ENCODE measurements around the gene AUTS2.

DNA sequence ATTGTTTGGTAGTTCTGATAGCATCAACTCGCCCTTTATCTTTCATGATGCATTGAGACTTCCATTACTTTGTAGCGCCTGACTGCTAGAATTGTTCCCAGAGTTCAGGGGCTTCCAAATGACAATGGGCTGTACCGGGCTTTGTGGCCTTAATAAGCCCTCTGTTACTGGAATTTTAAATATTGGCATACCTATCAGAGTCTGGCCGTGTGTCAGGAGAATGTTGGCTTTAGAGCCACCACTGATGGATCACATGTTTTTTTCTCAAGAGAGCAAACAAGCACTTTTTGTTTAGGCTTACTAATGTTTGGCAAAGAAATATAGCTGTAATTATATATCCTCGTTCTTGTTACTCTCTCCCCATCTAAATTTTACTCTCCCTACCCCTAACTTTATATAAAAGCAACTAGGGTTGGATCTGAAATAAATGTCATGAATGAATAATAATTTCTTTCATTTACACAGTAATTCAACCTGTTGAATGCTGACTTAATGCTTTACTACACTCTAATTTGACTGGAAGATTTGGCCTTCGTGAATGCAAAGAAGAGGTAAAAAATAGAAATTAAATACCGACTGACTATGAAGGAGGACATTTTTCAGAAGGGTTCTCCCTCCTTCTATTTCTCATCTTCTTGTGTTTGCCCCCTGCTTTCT lies 396.7 kb downstream of the AUTS2 start:
- no peak for TF ChIP-seq POLR2AphosphoS5 (IDR thresholded peaks at IDR 0.05)
- TF ChIP-seq, protein P1, sequence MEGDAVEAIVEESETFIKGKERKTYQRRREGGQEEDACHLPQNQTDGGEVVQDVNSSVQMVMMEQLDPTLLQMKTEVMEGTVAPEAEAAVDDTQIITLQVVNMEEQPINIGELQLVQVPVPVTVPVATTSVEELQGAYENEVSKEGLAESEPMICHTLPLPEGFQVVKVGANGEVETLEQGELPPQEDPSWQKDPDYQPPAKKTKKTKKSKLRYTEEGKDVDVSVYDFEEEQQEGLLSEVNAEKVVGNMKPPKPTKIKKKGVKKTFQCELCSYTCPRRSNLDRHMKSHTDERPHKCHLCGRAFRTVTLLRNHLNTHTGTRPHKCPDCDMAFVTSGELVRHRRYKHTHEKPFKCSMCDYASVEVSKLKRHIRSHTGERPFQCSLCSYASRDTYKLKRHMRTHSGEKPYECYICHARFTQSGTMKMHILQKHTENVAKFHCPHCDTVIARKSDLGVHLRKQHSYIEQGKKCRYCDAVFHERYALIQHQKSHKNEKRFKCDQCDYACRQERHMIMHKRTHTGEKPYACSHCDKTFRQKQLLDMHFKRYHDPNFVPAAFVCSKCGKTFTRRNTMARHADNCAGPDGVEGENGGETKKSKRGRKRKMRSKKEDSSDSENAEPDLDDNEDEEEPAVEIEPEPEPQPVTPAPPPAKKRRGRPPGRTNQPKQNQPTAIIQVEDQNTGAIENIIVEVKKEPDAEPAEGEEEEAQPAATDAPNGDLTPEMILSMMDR (IDR thresholded peaks at IDR 0.05): no peak
- TF ChIP-seq POLR2A (IDR thresholded peaks at IDR 0.05): no peak
- no peak for TF ChIP-seq EP300 (IDR thresholded peaks at IDR 0.05)
